CD4-positive, alpha-beta T cell (primary cell): ENCODE data around the gene MAN1C1. TPM values are rescaled to one million over a fixed set of nuclear protein-coding genes. Genes with fewer than 3 reads are reported as not detected.
A peak's percentile ranks its signal among the peaks of the same experiment; 100 is the strongest.

ENCODE experiments used
- ATAC-seq: fragments of 200-7000 bp; cut with Tn5 transposase; one replicate; pipeline ENCODE4 v1.10.0; 2022; ENCODE audit warnings: mild to moderate bottlenecking; ENCODE audit not compliant: poor library complexity
- CTCF ChIA-PET: fragments of 350-600 bp; sonication (Branson Sonifier 250); formaldehyde crosslinking; loops from one replicate; lab custom pipeline; 2021; ENCODE audit warnings: antibody characterized with exemption, inconsistent platforms; lab: Charles Lee
- POLR2A ChIA-PET: fragments of 350-600 bp; sonication (Branson Sonifier 250); formaldehyde crosslinking; loops from one replicate; lab custom pipeline; 2021; ENCODE audit warnings: antibody characterized with exemption, inconsistent platforms; lab: Charles Lee
- DNase-seq, 14 experiments: peaks; one replicate each; pipeline ENCODE4 v3.0.0-alpha.2; 2013 to 2020; ENCODE audit warnings: mixed read lengths in 2 of 14
- H3K27ac ChIP-seq, 2 donors: one replicate each; pipeline versions ENCODE4 v1.5.1 to v1.7.0; 2013; ENCODE audit warnings: low read length in 2 of 2, low read depth in 1 of 2, mild to moderate bottlenecking in 1 of 2
- H3K27me3 ChIP-seq, 2 experiments: 1 replicate in 1 of 2; 2 replicates in 1 of 2; pipeline versions ENCODE4 v1.6.1 to v1.7.0; 2013; ENCODE audit warnings: low read length in 2 of 2, control low read depth in 1 of 2, mild to moderate bottlenecking in 1 of 2, moderate library complexity in 1 of 2; ENCODE audit not compliant: insufficient read depth in 2 of 2, control insufficient read depth in 1 of 2
- H3K36me3 ChIP-seq: one replicate; pipeline ENCODE4 v1.6.1; 2013; ENCODE audit warnings: low read length, control low read depth; ENCODE audit not compliant: insufficient read depth
- H3K4me1 ChIP-seq: one replicate; pipeline ENCODE4 v1.6.1; 2013; ENCODE audit warnings: low read length, control low read depth; ENCODE audit not compliant: insufficient read depth
- H3K4me3 ChIP-seq: one replicate; pipeline ENCODE4 v1.5.1; 2013; ENCODE audit warnings: mild to moderate bottlenecking, low read length, moderate library complexity
- H3K9me3 ChIP-seq, 2 experiments: 1 replicate in 1 of 2; 2 replicates in 1 of 2; pipeline versions ENCODE4 v1.6.1 to v1.7.0; 2013; ENCODE audit warnings: low read length in 2 of 2, mild to moderate bottlenecking in 2 of 2, control low read depth in 1 of 2, moderate library complexity in 1 of 2; ENCODE audit not compliant: control insufficient read depth in 1 of 2, insufficient read depth in 1 of 2
- H3K27ac Mint-ChIP-seq: one replicate; pipeline ENCODE4 v1.8.0; 2020; ENCODE audit warnings: mixed read lengths
- H3K27me3 Mint-ChIP-seq: one replicate; pipeline ENCODE4 v1.8.0; 2021; ENCODE audit warnings: mixed read lengths
- H3K36me3 Mint-ChIP-seq: one replicate; pipeline ENCODE4 v1.8.0; 2021; ENCODE audit warnings: low read depth, mixed read lengths
- H3K4me1 Mint-ChIP-seq: one replicate; pipeline ENCODE4 v1.8.0; 2021; ENCODE audit warnings: low read depth, mixed read lengths
- H3K4me3 Mint-ChIP-seq: one replicate; pipeline ENCODE4 v1.8.0; 2020; ENCODE audit warnings: mild to moderate bottlenecking, mixed read lengths
- H3K9me3 Mint-ChIP-seq: one replicate; pipeline ENCODE4 v1.8.0; 2020; ENCODE audit warnings: mixed read lengths
- intact Hi-C, 2 experiments: fragments of 100-400 bp; cut with DNase I in 1 of 2; cut with micrococcal nuclease in 1 of 2; formaldehyde crosslinking; loops; one replicate each; pipeline versions ENCODE4 v1.15.1 to v1.9.0; 2023 to 2025; cut with DNase I, micrococcal nuclease
- total RNA-seq, 174 experiments: library from RNA in 2 of 174; stranded (reverse) in 2 of 174; gene quantifications; one replicate each; pipeline ENCODE4 v1.2.3 and lab custom pipeline; 2021 to 2026
- TF ChIP-seq, protein P1 (sequence below): fragments of 200-600 bp; IDR thresholded peaks from one replicate; pipeline ENCODE4 v1.8.0; 2022; ENCODE audit warnings: antibody characterized with exemption, mild to moderate bottlenecking

Gene MAN1C1
- total RNA-seq, 2 experiments from 2014 or later, result 44.4 to 46.9 TPM

DNA sequence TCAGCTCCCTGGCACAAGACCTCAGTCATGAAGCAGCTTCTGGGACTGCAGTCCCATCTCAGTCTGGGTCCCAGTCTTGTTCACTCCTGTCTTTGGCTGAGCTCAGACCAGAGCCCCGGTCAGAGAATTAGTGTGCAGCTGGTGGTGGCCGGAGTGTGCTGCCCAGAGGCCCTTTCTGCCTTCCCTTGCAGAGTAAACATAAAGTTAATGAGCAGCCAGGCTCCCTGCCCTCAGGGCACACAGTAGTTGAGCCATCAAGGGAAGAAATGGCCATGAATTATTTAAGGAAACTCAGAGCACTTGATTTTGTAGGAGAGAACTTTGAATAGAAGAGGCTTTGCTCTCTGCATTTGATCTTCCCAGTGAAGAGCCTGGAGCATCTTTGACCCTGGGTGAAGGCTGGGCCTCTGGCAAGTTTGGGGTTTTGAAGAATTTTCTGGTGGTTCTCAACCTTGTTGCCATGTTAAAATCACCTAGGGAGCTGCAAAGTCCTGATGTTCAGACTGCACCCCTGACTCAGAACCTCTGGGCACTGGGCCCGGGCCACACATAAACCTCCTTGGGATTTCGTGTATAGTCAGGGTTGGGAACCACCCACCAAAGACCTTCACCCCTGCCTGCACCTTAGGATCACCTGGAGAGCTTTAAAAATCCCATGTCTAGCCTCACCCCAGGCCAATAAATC, 157.0 kb downstream of the MAN1C1 start:
- no peak for ATAC-seq
- POLR2A ChIA-PET, result interaction anchor here (0.7 to 3.6 kb wide), 19 partner anchors 8 to 216 kb away, joined by 3 to 60 read pairs (median 9); partner anchors contain the start of genes MAN1C1, MTFR1L and SELENON

DNA sequence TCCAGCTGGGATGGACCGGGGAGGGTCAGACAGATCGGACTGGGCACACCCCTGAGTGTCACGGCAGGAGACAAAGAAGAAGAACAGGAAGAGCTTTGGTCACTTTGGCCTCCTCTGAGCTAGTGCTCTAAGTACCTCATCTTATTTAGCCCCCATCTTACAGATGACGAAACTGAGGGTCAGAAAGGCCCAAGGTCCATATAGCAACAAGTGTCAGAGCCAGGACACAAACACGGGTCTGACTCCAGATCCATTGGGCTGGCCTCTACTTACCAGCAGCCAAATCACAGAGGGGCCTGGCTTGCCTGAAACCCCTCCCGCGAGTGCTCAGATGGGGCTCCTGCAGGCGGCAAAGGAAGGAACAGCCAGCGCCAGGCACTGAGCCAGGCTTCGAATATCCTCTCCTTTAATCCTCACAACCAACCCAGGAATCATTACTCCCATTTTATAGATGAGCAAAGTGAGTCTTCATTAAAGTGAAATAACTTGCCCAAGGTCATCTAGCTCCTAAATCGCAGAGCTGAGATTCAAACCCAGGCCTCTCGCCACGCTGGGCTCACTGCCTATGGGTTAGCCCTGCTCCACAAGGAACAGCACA, 157.7 kb downstream of the MAN1C1 start:
- peaks cover 93% of the 10 kb centered on the region for H3K4me1 ChIP-seq
- ChIA-PET CTCF (interaction anchor here (0.7 to 2.4 kb wide), 14 partner anchors 19 to 270 kb away, joined by 3 to 14 read pairs (median 4); no protein-coding TSS in a partner anchor), POLR2A (interaction anchor here (0.8 to 3.6 kb wide), 42 partner anchors 8 to 541 kb away, joined by 3 to 60 read pairs (median 6); partner anchors contain the start of genes MAN1C1, MTFR1L, RSRP1 and SELENON)
- Mint-ChIP-seq H3K4me1 (peaks cover 83% of the 10 kb centered on the region), H3K9me3 (no peaks in the 10 kb centered on the region), H3K4me3 (peak overlapping the region; percentile 83), H3K36me3 (peaks cover 70% of the 10 kb centered on the region), H3K27ac (peak overlapping the region; percentile 98), H3K27me3 (no peaks in the 10 kb centered on the region)
- intact Hi-C loops, result loop anchor here (2.0 to 5.0 kb wide), 4 partner anchors 20 to 152 kb away; no protein-coding TSS in a partner anchor
- peak overlapping the region; percentile 73 to 94 for H3K27ac ChIP-seq
- no peaks in the 10 kb centered on the region for H3K27me3 ChIP-seq
- peaks cover 47% of the 10 kb centered on the region for H3K36me3 ChIP-seq
- H3K9me3 ChIP-seq, result no peaks in the 10 kb centered on the region
- TF ChIP-seq, protein P1, sequence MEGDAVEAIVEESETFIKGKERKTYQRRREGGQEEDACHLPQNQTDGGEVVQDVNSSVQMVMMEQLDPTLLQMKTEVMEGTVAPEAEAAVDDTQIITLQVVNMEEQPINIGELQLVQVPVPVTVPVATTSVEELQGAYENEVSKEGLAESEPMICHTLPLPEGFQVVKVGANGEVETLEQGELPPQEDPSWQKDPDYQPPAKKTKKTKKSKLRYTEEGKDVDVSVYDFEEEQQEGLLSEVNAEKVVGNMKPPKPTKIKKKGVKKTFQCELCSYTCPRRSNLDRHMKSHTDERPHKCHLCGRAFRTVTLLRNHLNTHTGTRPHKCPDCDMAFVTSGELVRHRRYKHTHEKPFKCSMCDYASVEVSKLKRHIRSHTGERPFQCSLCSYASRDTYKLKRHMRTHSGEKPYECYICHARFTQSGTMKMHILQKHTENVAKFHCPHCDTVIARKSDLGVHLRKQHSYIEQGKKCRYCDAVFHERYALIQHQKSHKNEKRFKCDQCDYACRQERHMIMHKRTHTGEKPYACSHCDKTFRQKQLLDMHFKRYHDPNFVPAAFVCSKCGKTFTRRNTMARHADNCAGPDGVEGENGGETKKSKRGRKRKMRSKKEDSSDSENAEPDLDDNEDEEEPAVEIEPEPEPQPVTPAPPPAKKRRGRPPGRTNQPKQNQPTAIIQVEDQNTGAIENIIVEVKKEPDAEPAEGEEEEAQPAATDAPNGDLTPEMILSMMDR, result no peak
- ATAC-seq (no peak), DNase-seq (peak in 2 of 14 experiments; percentile 43 to 46)
- peak overlapping the region; percentile 43 for H3K4me3 ChIP-seq

More for the DNA sequence above, 157.0 kb downstream of the MAN1C1 start:
- H3K27ac Mint-ChIP-seq, result peak overlapping the region; percentile 98
- peak overlapping the region; percentile 42 for H3K4me3 Mint-ChIP-seq
- Histone ChIP-seq H3K4me3 (no peak overlapping the region), H3K4me1 (peaks cover 98% of the 10 kb centered on the region), H3K36me3 (peaks cover 47% of the 10 kb centered on the region), H3K27ac (peak overlapping the region; percentile 73 to 94), H3K27me3 (no peaks in the 10 kb centered on the region), H3K9me3 (no peaks in the 10 kb centered on the region)
- peaks cover 76% of the 10 kb centered on the region for H3K36me3 Mint-ChIP-seq
- no peaks in the 10 kb centered on the region for H3K27me3 Mint-ChIP-seq
- H3K4me1 Mint-ChIP-seq, result peaks cover 90% of the 10 kb centered on the region
- TF ChIP-seq, protein P1, result no peak
- intact Hi-C loops, result loop anchor here (2.0 to 5.0 kb wide), 4 partner anchors 19 to 151 kb away; no protein-coding TSS in a partner anchor
- DNase-seq, result no peak
- H3K9me3 Mint-ChIP-seq, result no peaks in the 10 kb centered on the region
- CTCF ChIA-PET, result interaction anchor here (1.6 to 2.4 kb wide), 4 partner anchors 18 to 201 kb away, joined by 4 to 14 read pairs (median 8); no protein-coding TSS in a partner anchor
